ENCODE measurements around the gene RNF19B.

DNA sequence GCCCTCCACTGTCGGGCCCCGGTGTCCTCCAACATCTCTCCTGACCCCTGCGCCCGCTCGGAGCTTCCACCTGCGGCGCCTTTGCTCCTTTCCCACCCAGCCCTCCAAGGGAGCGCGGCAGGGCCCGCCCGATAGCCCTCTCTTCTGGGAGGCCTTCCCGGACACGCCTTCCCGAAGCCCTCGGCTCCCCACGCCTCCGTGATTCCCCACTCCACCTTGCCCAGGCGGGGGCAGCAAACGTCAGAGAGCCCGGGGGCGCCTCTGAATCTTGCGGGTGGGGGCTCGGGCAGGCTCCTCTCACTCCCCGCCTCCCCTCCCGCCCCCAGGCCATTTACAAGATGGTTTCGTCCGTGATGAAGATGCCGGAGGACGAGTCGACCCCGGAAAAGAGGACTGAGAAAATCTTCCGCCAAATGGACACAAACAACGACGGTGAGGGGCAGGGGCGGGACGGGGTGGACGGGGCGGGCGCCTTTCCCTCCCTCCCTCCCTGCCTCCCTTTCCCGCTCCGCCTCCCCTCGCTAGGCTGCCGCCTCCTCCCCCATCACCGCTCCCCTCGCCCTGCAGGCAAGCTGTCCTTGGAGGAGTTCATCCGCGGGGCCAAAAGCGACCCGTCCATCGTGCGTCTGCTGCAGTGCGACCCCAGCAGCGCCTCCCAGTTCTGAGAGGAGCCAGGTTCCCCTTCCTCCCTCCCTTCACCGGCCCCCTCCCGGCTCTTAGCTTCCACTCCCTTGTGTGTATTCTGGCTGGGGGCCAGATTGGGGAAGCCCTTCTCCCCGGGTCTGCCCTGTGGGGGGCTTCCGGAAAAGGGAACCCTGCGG is 71.2 kb downstream of the RNF19B start:
- TF ChIP-seq, protein P1, sequence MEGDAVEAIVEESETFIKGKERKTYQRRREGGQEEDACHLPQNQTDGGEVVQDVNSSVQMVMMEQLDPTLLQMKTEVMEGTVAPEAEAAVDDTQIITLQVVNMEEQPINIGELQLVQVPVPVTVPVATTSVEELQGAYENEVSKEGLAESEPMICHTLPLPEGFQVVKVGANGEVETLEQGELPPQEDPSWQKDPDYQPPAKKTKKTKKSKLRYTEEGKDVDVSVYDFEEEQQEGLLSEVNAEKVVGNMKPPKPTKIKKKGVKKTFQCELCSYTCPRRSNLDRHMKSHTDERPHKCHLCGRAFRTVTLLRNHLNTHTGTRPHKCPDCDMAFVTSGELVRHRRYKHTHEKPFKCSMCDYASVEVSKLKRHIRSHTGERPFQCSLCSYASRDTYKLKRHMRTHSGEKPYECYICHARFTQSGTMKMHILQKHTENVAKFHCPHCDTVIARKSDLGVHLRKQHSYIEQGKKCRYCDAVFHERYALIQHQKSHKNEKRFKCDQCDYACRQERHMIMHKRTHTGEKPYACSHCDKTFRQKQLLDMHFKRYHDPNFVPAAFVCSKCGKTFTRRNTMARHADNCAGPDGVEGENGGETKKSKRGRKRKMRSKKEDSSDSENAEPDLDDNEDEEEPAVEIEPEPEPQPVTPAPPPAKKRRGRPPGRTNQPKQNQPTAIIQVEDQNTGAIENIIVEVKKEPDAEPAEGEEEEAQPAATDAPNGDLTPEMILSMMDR (IDR thresholded peaks at IDR 0.05; ENCODE audit: insufficient read depth, low read depth, low read length) = no peak
- TF ChIP-seq EZH2 (IDR thresholded peaks at IDR 0.05; ENCODE audit: insufficient read depth, low read length) = peak; percentile 72
